GM19351 (cell line): Measurements from ENCODE around the gene FAN1.
"Not testable (repeated sequence)": the region's sequence is repeated elsewhere in the genome, so short reads cannot be mapped to it uniquely, and the experiment has no call there.

Experiments
- ATAC-seq: cut with Tn5 transposase; IDR thresholded peaks from one replicate; pipeline ENCODE4 v1.9.1; 2021; ENCODE audit warnings: mild to moderate bottlenecking, moderate library complexity; ENCODE audit not compliant: unreplicated experiment

The FAN1 gene

DNA sequence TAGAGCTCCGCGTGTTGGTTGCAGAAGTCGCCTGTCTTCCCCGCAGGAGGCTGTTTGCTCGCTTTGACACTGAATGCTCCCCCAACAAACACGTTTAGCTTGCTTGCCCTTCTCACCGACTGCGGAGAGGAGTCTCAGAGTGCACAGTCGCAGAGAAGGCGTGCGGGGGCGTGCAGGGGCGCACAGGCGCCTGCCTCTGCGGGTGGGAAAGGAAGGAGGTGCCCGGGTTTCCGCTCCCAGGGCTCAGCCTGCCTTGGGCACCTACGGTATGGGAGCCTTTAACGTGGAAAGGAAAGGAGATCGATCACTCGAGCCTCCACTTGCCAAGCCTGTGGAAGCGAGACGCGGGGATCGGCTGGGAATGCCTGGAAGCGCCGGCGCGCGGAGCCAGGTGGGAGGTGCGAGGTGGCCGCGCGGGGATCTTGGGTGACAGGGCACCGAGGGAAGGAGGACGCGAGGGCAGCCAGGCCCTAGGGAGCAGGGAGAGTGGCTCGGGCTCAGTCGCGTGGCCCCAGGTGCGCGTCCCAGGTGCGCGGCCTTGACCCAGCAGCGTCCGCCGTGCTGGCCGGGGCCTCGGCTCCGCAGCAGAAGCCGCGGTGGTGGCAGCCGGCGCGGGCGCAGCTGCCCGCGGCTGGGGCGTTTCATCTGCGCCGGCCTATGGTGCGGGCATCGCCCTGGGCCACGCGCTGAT is at the start of gene FAN1:
TSS of gene FAN1 (plus strand) at position 419 of the 691 bp plus-strand sequence. CDS start 749 bp downstream, outside the sequence.
- peak; percentile 88 for ATAC-seq

DNA sequence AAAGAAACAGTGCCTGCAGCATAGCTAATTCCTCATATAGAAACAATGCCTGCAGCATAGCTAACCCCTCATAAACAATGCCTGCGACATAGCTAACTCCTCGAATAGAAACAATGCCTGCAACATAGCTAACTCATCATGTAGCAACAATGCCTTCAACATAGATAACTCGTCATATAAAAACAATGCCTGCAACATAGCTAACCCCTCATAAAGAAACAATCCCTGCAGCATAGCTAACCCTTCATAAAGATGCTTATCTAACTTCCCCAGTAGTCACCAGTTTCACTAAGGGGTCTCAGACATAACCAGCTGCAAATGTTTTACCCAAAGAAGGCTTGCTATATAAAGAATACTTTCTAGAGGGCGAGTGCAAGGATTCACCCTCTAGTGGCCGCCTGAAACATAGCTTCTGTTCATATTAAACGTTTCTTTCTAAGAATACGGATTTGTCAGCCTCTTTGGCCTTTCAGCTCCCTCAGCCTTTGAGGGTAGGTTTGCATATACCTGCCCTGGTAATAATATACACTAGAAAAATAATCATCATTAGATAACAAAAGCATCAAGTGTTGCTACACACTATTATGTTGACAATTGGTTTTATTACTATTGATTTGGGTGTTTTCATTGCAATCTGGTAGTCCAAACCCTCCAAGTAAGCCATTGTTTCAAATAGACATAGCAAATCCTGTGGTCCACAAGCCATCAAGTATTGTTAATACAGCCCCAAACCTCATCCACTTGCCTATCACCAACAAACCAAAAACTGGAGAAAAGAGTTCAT is 44.4 kb upstream of the FAN1 start:
- no peak for ATAC-seq

DNA sequence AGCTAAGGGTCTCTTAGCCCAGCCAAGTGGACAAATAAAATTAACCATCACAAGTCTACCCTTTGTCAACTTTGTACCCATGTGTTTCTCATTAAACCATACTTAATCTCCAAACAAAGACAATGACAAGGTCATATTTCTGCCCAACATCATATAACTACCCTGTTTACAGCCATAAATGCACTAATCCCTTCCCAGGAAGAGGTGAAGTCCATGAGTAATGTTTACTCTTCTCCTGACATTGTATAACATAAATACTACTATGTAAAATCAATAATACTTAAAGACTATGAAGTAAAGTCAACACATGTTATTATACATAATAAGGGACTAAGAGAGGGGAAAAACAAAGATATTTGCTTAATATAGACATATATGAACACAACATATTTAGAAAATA is 38.5 kb upstream of the FAN1 start:
- ATAC-seq = no peak

DNA sequence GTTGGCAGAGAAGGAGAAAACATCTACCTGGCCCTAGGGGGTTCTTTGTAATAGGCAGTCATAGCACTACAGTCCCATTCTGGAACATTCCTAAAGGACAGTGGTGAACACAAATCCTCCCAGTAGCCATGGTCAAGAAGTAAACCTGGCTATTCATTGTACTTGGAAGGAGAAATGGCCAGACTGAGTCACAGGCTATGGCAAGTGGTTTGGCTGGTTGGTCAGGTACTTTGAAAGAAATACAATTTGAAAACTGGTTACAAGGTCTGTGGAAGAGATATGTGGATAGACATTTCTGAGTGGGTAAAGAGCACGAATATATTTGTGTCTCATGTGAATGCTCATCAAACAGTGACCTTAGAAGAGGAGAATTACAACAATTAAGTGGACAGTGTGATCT is 33.0 kb upstream of the FAN1 start:
- ATAC-seq = no peak

DNA sequence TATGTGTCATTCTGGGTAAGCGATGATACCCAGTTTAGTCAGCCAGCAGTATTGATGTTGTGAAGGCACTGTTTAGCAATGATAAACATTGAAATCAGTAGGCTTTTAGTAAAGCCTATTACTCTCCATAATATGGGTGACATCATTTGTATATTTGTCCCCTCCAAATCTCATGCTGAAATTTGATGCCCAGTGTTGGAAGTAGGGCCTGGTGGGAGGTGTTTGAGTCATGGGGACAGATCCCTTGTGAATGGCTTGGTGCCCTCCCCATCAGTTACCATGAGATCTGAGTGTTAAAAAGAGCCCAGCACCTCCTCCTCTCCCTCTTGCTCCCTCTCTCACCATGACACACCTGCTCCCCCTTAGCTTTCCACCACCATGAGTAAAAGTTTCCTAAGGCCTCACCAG is 31.4 kb upstream of the FAN1 start:
- no peak for ATAC-seq

DNA sequence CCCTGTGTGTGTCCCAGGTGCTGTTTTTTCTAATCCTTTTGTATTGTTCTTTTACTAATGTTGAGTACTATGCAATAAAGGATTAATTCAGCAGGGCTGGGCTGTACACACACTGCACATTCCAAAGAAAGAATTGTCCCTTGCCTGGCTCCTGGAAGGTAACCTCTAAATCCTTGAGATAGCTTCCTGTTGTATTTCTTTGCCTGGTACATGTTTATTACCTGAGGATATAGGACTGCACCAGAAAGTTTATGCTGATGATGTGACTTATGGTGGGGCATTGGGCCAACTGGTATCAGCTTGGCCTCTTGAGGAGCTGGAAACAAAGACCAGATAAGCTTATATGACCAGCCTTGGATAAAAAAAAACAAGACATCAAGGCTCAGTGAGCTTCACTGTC is 26.6 kb upstream of the FAN1 start:
- ATAC-seq = no peak

DNA sequence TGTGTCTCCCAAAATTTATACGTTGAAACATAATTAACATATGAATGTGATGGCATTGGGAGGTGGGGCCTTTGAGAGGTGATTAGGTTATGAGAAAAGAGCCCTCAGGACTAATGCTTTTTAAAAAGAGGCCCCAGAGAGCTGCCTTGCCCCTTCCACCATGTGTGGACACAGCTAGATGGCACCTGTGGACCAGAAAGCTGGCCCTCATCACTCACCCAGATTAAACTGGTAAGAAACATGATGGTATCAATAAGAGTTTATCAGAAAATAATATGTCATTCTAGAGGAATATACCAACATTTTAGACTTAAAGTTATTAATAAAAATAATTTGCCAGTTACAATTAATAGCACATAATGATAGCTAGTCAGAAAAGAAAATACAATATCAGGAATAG is 25.2 kb upstream of the FAN1 start:
- no peak for ATAC-seq

DNA sequence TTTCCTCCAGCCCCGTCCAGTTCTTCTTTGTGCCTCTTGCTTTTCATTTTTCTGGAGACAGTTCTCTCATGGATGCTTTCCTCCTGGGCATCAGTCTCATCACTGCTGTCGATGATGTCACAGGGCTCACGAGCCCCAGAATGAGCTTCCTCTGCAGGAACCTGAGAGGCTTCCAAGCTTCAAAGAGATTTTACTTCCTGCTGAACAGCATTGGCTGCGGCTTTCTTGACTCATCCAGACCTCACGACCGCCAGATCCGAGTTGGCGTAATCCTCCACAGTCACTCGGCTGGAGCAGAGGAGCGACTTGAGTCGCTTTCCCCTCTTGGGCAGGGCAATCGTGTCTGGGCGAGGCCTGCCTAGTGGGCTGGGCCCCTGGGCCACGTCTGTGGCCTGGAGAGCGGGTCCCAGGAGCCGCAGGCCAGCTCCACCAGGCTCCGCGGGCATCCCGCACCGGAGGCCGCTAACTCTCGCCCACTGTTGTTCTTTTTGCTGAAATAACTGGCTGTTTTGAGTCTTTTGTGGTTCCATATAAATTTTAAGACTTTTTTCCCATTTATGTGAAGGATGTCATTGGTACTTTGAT is 20.8 kb upstream of the FAN1 start:
- no peak for ATAC-seq

DNA sequence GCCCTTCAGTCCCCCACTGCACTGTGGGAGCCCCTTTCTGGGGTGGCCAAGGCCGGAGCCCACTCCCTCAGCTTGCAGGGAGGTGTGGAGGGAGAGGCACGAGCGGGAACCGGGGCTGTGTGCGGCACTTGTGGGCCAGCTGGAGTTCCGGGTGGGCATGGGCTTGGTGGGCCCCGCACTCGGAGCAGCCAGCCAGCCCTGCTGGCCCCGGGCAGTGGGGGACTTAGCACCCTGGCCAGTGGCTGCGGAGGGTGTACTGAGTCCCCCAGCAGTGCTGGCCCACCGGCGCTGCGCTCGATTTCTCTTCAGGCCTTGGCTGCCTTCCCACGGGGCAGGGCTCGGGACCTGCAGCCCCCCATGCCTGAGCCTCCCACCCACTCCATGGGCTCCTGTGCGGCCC is 20.0 kb upstream of the FAN1 start:
- ATAC-seq = not testable (repeated sequence)

DNA sequence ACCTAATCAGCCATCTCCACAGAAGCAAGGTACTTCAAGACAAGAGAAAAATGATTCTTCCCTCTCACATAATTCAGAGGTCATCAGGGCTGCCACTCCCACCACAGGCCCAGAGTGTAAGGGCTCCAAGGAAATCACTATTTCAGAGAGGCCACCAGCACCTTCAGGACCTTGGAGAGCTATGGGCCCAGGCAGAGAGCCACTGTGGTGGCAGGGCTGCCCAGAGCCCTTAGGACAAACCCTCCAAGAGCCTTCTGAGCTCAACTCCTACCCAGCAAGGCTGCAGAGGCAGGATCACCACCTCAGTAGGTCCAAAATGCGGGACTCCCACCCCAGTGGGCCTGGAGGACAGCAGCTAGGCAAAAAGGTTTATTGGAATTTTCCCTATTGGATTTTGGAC is 17.9 kb upstream of the FAN1 start:
- ATAC-seq = no peak

DNA sequence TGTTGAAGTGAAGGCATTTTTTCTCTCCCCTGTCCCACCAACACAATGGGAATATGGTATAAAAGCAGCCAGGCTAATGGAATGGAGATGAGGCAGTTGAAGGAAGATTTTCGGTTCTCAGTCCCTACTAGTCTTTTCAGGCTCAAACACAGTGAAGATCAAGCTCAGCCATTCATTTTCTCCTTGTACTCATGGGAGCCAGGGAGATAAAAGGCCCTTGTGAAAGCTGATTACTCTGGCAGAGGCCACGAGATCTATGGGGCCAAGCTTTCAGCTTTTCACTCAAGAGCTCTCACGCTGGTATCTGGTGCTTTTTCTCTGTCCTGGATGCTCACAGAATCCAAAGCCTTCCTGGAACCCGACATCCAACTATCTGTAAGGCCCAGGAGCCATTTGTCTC is 14.5 kb upstream of the FAN1 start:
- no peak for ATAC-seq

DNA sequence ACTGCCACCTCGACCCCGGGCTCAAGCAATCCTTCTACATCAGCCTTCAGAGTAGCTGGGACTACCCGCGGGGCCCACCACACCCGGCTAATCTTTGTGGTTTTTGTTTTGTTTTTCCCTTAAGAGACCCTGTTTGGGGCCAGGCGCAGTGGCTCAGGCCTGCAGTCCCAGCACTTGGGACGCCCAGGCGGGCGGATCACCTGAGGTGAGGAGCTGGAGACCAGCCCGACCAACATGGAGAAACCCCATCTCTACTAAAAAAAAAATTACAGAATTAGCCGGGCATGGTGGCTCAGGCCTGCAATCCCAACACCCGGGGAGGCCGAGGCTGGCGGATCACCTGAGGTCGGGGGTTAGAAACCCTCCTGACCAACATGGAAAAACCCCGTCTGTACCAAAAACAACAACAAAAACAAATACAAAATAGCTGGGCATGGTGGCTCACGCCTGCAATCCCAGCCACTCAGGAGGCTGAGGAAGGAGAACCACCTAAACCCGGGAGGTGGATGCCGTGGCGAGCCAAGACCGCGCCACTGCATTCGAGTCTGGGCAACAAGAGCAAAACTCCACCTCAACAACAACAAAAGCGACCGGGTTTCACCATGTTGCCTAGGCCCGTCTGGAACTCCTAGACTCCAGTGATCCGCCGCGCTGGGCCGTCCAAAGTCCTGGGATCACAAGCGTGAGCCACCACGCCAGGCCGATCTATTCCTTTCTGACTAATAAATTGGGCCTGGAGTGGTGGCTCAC is 8.1 kb upstream of the FAN1 start:
- ATAC-seq = no peak

DNA sequence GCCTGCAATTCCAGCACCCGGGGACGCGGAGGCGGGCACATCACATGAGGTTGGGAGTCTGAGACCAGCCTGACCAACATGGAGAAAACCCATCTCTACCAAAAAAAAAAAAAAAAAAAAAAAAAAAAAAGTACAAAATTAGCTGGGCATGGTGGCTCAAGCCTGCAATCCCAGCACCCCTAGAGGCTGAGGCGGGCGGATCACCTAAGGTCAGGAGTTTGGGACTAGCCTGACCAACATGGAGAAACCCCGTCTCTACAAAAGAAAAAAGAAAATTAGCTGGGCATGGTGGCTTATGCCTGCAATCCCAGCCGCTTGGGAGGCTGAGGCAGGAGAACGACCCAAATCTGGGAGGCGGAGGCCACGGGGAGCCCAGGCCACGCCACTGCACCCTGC is 7.5 kb upstream of the FAN1 start:
- ATAC-seq = no peak

DNA sequence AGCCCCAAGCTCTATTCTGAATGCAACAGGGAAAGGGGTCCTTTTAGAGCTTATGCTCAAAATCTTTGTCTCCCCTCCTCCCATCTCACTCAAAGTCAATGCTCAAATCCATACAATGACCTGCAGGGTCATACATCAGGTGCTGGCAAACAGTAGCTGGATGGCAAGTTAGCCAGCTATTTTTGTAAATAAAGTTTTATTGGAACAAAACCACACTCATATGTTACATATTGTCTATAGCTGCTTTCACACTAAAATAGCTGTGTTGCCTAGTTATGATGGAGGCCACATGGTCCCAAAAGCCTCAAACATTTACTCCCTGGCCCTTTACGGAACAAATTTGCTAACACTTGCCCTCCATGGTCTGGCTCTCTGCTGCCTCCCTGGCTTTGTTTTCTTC is 1.8 kb upstream of the FAN1 start:
- no peak for ATAC-seq

DNA sequence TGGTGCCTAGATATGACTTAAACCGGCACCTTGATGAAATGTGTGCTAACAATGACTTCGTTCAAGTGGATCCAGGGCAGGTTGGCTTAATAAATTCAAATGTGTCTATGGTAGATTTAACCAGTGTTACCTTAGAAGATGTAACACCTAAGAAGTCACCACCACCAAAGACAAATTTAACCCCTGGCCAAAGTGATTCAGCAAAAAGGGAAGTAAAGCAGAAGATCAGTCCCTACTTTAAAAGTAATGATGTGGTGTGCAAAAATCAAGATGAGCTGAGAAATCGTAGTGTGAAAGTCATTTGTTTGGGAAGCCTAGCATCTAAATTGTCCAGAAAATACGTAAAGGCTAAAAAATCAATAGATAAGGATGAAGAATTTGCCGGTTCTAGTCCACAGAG is 1.1 kb downstream of the FAN1 start:
- no peak for ATAC-seq

DNA sequence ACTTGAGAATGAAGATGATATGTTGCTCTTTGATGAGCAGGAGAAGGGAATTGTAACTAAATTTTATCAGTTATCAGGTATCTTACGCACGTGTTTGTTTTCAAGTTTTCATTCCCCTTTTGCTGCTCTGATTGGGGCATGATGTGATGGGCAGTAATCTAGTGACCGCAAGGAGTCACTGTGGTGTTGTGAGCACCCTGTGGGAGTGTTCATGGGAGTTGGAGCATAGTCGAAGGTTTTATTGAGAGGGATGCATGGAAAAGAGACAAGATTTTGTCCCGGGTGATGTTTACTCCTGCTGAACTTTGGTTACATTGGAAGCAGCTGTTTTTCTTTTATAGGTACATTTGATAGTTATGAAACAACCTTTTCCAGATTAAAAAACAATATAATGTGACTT is 2.1 kb downstream of the FAN1 start:
- no peak for ATAC-seq

DNA sequence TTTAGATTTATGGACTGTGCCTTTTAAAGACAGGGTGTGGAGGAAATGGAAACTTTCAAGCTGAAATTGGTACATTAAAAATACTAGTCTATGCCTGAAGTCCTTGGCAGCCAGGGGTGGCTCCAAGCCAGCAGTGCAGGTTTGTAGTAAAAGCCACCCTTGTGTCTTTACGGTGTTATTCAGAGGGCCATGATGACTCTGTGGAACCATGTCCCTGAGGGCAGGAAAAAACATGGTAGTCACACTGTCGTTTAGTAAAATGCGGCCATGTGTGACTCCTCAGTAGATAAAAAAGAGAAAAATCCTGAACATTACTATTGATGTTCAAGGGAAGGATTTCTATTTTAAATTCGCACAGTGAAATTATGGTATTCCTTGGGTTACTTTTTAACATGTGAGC is 2.7 kb downstream of the FAN1 start:
- ATAC-seq = no peak

DNA sequence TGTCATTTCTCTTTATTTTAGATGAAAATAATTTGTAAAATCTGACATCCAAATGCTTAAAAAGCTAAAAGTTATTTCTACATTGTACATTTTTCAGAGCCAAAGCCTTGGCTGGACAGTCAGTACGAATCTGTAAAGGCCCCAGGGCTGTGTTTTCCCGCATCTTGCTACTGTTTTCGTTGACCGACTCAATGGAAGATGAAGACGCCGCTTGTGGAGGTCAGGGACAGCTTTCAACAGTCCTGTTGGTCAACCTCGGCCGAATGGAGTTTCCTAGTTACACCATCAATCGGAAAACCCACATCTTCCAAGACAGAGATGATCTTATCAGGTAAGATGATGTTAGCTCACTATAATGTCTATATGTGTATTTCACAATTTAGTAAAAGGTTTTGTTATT is 10.0 kb downstream of the FAN1 start:
- ATAC-seq = no peak

DNA sequence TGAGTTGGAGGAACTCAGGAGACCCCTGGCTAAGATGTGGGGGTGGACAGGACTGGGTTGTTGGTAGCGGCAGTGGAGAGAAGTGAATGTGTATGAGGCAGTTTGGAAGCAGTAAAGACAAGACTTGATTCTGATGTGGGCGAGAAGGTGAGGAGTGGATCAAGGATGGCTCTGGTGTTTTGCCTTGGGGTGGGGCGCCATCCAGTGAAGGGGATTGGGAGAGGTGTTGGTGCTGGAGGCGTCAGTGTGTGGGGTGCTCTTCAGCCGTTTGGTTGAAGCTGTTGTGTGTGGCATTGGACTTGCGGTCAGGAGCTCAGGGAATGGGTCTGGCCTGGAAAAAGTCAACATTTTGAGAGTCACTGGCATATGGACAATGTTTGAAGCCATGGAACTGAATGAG is 13.3 kb downstream of the FAN1 start:
- ATAC-seq = no peak

DNA sequence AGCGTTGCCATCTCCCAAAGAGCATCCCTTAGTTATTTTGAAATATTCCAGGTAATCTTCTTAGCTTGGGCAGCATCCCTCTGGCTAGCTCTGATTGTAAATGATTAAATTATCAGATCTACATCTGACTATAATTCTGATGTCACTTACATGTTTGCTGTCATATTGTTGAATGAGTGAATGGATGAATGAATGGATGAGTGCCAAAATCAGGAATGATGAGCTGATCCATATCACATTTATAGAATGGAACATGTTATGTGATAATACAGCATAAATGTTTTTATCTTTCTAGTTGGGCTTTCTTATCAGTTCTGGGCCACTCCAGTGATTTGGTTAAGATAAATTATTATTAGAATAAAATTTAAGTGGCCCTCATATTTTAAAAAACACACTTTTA is 14.0 kb downstream of the FAN1 start:
- ATAC-seq = no peak

DNA sequence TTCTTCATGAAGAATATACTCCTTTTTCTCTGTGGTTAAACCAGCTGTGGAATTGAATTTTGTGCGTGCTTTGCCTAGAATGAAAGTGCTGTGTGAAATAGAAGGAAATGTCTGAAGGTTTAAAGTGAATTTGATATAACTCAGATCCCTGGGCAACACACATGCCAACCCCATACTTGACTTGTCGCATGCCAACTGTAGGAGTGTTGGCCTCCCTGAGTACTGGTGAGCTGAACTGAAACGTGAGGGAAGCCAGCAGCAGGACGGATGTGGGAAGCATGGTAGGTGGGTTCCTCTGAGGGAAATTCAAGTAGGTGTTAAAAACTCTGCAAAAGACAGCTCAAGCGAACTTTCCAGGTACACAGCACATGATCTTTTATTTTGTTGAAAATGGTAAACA is 14.7 kb downstream of the FAN1 start:
- ATAC-seq = no peak
